ENCODE results near the gene CDC25A. TPM values are rescaled to one million over a fixed set of nuclear protein-coding genes. Genes with fewer than 3 reads are reported as not detected.

The CDC25A gene
- total RNA-seq, 1 donor from 2014 or later = 20.5 TPM

GRCh38 chr3:48199117-48199516, 10.9 kb upstream of the CDC25A start:
- no peaks in the 10 kb centered on the region for H3K36me3 Mint-ChIP-seq (ENCODE audit: insufficient read depth)
- no peak overlapping the region for H3K4me3 Mint-ChIP-seq (ENCODE audit: low read depth)
- H3K27ac Mint-ChIP-seq = no peak overlapping the region
- no peaks in the 10 kb centered on the region for H3K27me3 Mint-ChIP-seq
- no peaks in the 10 kb centered on the region for H3K9me3 Mint-ChIP-seq (ENCODE audit: low read depth)
- no peaks in the 10 kb centered on the region for H3K4me1 Mint-ChIP-seq (ENCODE audit: low read depth)
- no peak for TF ChIP-seq CTCF (IDR thresholded peaks at IDR 0.05; ENCODE audit: unreplicated experiment)
- no peak for DNase-seq (ENCODE audit: low spot score, unreplicated experiment)

- H3K27me3 Mint-ChIP-seq = no peaks in the 10 kb centered on the region
- H3K4me3 Mint-ChIP-seq (ENCODE audit: low read depth) = no peak overlapping the region
- no peaks in the 10 kb centered on the region for H3K4me1 Mint-ChIP-seq (ENCODE audit: low read depth)
- H3K9me3 Mint-ChIP-seq (ENCODE audit: low read depth) = no peaks in the 10 kb centered on the region
- H3K36me3 Mint-ChIP-seq (ENCODE audit: insufficient read depth) = no peaks in the 10 kb centered on the region
- no peak overlapping the region for H3K27ac Mint-ChIP-seq
- TF ChIP-seq CTCF (IDR thresholded peaks at IDR 0.05; ENCODE audit: unreplicated experiment) = no peak
- no peak for DNase-seq (ENCODE audit: low spot score, unreplicated experiment)
Measured at GRCh38 chr3:48196611-48197010, 8.4 kb upstream of the CDC25A start.

- H3K36me3 Mint-ChIP-seq (ENCODE audit: insufficient read depth) = no peaks in the 10 kb centered on the region
- no peak overlapping the region for H3K27ac Mint-ChIP-seq
- peak; percentile 71 for DNase-seq (ENCODE audit: low spot score, unreplicated experiment)
- no peak overlapping the region for H3K4me3 Mint-ChIP-seq (ENCODE audit: low read depth)
- H3K27me3 Mint-ChIP-seq = no peaks in the 10 kb centered on the region
- TF ChIP-seq CTCF (IDR thresholded peaks at IDR 0.05; ENCODE audit: unreplicated experiment) = peak; percentile 90
- H3K9me3 Mint-ChIP-seq (ENCODE audit: low read depth) = no peaks in the 10 kb centered on the region
- no peaks in the 10 kb centered on the region for H3K4me1 Mint-ChIP-seq (ENCODE audit: low read depth)
Measured at GRCh38 chr3:48194446-48195071, 6.3 kb upstream of the CDC25A start.

- Mint-ChIP-seq H3K9me3 (ENCODE audit: low read depth) (no peaks in the 10 kb centered on the region), H3K36me3 (ENCODE audit: insufficient read depth) (peaks cover 1% of the 10 kb centered on the region), H3K4me1 (ENCODE audit: low read depth) (peaks cover 10% of the 10 kb centered on the region), H3K27me3 (no peaks in the 10 kb centered on the region), H3K27ac (no peak overlapping the region), H3K4me3 (ENCODE audit: low read depth) (no peak overlapping the region)
- DNase-seq (ENCODE audit: low spot score, unreplicated experiment) = no peak
- no peak for TF ChIP-seq CTCF (IDR thresholded peaks at IDR 0.05; ENCODE audit: unreplicated experiment)
Measured at GRCh38 chr3:48190911-48191310, 2.7 kb upstream of the CDC25A start.

- Mint-ChIP-seq H3K4me3 (ENCODE audit: low read depth) (no peak overlapping the region), H3K9me3 (ENCODE audit: low read depth) (no peaks in the 10 kb centered on the region), H3K27ac (peak overlapping the region; percentile 91), H3K27me3 (no peaks in the 10 kb centered on the region), H3K4me1 (ENCODE audit: low read depth) (peaks cover 12% of the 10 kb centered on the region), H3K36me3 (ENCODE audit: insufficient read depth) (peaks cover 2% of the 10 kb centered on the region)
- DNase-seq (ENCODE audit: low spot score, unreplicated experiment) = no peak
- TF ChIP-seq CTCF (IDR thresholded peaks at IDR 0.05; ENCODE audit: unreplicated experiment) = no peak
Measured at GRCh38 chr3:48189321-48189720, 1.1 kb upstream of the CDC25A start.
